Endothelial cell of umbilical vein (primary cell): Measurements from ENCODE around the gene FER. TPM values are rescaled to one million over a fixed set of nuclear protein-coding genes. Genes with fewer than 3 reads are reported as not detected.

Source experiments
- BruUV-seq: library from RNA; stranded (reverse); fragments of 400-500 nt; replicated peaks from 2 replicates; lab custom pipeline; 2021; lab: Mats Ljungman, UMichigan
- CTCF ChIA-PET: fragments of 300-600, 350-600 bp; sonication (Branson Sonifier 250); formaldehyde crosslinking; loops from one replicate; lab custom pipeline; 2021; ENCODE audit warnings: antibody characterized with exemption, inconsistent platforms; lab: Charles Lee
- POLR2A ChIA-PET: fragments of 300-600, 350-600 bp; sonication (Branson Sonifier 250); formaldehyde crosslinking; loops from one replicate; lab custom pipeline; 2021; ENCODE audit warnings: antibody characterized with exemption, inconsistent platforms; lab: Charles Lee
- DNase-seq: peaks from one replicate; pipeline ENCODE4 v3.0.0-alpha.2; 2011; ENCODE audit warnings: low read depth, low spot score
- FAIRE-seq: peaks from 2 replicates; lab custom pipeline; 2011; peaks lifted over from hg19 to GRCh38; lab: Jason Lieb, UNC
- H2AFZ ChIP-seq: 2 replicates; pipeline ENCODE4 v1.6.0; 2012; ENCODE audit warnings: low read depth, low read length, control low read depth, inconsistent platforms
- H3K27ac ChIP-seq: 2 replicates; pipeline ENCODE4 v1.5.1; 2011; ENCODE audit warnings: low read depth, mild to moderate bottlenecking, control low read depth, low read length, moderate library complexity; ENCODE audit not compliant: insufficient read depth
- H3K27me3 ChIP-seq, 2 experiments: 2 replicates each; pipeline versions ENCODE4 v1.6.0 to v1.6.1; 2011; ENCODE audit warnings: low read length in 2 of 2, mixed read lengths in 1 of 2; ENCODE audit not compliant: control insufficient read depth in 2 of 2, insufficient read depth in 2 of 2
- H3K36me3 ChIP-seq, 2 experiments: 2 replicates in 1 of 2; 3 replicates in 1 of 2; pipeline ENCODE4 v1.5.1; 2011; ENCODE audit warnings: low read length in 2 of 2, mild to moderate bottlenecking in 1 of 2, moderate library complexity in 1 of 2; ENCODE audit not compliant: control insufficient read depth in 2 of 2, insufficient read depth in 2 of 2; ENCODE audit errors: extremely low read depth in 1 of 2
- H3K4me1 ChIP-seq: 3 replicates; pipeline ENCODE4 v1.5.1; 2011; ENCODE audit warnings: mild to moderate bottlenecking, low read length; ENCODE audit not compliant: control insufficient read depth, insufficient read depth; ENCODE audit errors: extremely low read depth
- H3K4me2 ChIP-seq: 2 replicates; pipeline ENCODE4 v1.6.1; 2011; ENCODE audit warnings: low read length, control low read depth, mixed read lengths; ENCODE audit not compliant: insufficient read depth
- H3K4me3 ChIP-seq, 3 experiments: fragments of 200-600 bp in 1 of 3; sonication (generic), shearing (Covaris generic) in 1 of 3; replicated peaks in 1 of 3; 2 replicates each; pipeline ENCODE4 v1.5.1; 2011 to 2016; ENCODE audit warnings: control low read depth in 3 of 3, low read length in 3 of 3, mild to moderate bottlenecking in 2 of 3, inconsistent platforms in 1 of 3, low read depth in 1 of 3, moderate library complexity in 1 of 3; ENCODE audit not compliant: insufficient read depth in 1 of 3
- H3K79me2 ChIP-seq: 2 replicates; pipeline ENCODE4 v1.6.0; 2012; ENCODE audit warnings: low read length, inconsistent platforms; ENCODE audit not compliant: control insufficient read depth, insufficient read depth
- H3K9ac ChIP-seq: replicated peaks from 2 replicates; pipeline ENCODE3; 2011; ENCODE audit warnings: low read length, control low read depth; ENCODE audit not compliant: insufficient read depth; ENCODE audit errors: extremely low read depth
- H3K9me1 ChIP-seq: replicated peaks from 3 replicates; pipeline ENCODE4 v1.6.0; 2011; ENCODE audit warnings: mild to moderate bottlenecking, low read length; ENCODE audit not compliant: control insufficient read depth, insufficient read depth; ENCODE audit errors: extremely low read depth
- H3K9me3 ChIP-seq: replicated peaks from 2 replicates; pipeline ENCODE4 v1.5.1; 2012; ENCODE audit warnings: low read length, inconsistent platforms; ENCODE audit not compliant: control insufficient read depth, insufficient read depth
- H4K20me1 ChIP-seq: replicated peaks from 2 replicates; pipeline ENCODE3; 2011; ENCODE audit warnings: mild to moderate bottlenecking, low read length; ENCODE audit not compliant: control insufficient read depth, insufficient read depth; ENCODE audit errors: extremely low read depth
- EZH2 ChIP-seq: IDR thresholded peaks from 2 replicates; pipeline ENCODE4 v1.6.1; 2012; ENCODE audit warnings: borderline replicate concordance, low read depth, mild to moderate bottlenecking, moderate library complexity, low read length, inconsistent platforms; ENCODE audit not compliant: severe bottlenecking
- FOS ChIP-seq: IDR thresholded peaks from 2 replicates; pipeline ENCODE4 v1.6.1; 2011; ENCODE audit warnings: mild to moderate bottlenecking, low read length, moderate library complexity, borderline replicate concordance; ENCODE audit not compliant: insufficient read depth
- GATA2 ChIP-seq: IDR thresholded peaks from 2 replicates; pipeline ENCODE4 v1.7.0; 2011; ENCODE audit warnings: low read depth, mild to moderate bottlenecking, moderate library complexity, mixed read lengths, low read length; ENCODE audit not compliant: insufficient read length, insufficient read depth
- JUN ChIP-seq: IDR thresholded peaks from 2 replicates; pipeline ENCODE4 v1.6.1; 2011; ENCODE audit warnings: borderline replicate concordance, low read depth; ENCODE audit not compliant: insufficient read length, insufficient read depth
- MYC ChIP-seq: IDR thresholded peaks from one replicate; pipeline ENCODE4 v1.6.1; 2011; ENCODE audit warnings: mild to moderate bottlenecking, low read depth, low read length
- POLR2A ChIP-seq: IDR thresholded peaks from 2 replicates; pipeline ENCODE4 v1.6.1; 2012; ENCODE audit warnings: low read depth, mild to moderate bottlenecking, control low read depth, low read length
- POLR2AphosphoS5 ChIP-seq: IDR thresholded peaks from 2 replicates; pipeline ENCODE4 v1.6.1; 2012; ENCODE audit warnings: low read depth, mild to moderate bottlenecking, control low read depth, low read length, moderate library complexity; ENCODE audit not compliant: insufficient read depth
- dilution Hi-C: fragments of 300-500 bp; cut with MboI; formaldehyde crosslinking; loops from one replicate; pipeline ENCODE4 v1.15.0; 2019; ENCODE audit warnings: low sequenced_read_pairs; ENCODE audit not compliant: extremely low pct_ligation_motif_present
- intact Hi-C: fragments of 100-400 bp; cut with micrococcal nuclease; formaldehyde crosslinking; loops from one replicate; pipeline ENCODE4 v1.10.0; 2022
- polyA plus RNA-seq, 4 experiments: library from polyadenylated mRNA; depleted of rRNA in 3 of 4; stranded (reverse) in 3 of 4; unstranded in 1 of 4; fragments of >200 nt; gene quantifications; 2 replicates each; pipeline versions ENCODE4 v1.2.1 to v1.2.3, GENCODE V29; 2011 to 2012; ENCODE audit warnings: missing spikeins in 1 of 4
- total RNA-seq: library from RNA; stranded (reverse); gene quantifications from 2 replicates; pipeline ENCODE4 v1.2.3, GENCODE V29; 2021
- TF ChIP-seq, protein P1 (sequence below), 2 donors: IDR thresholded peaks; 1 replicate in 1 of 2; 2 replicates in 1 of 2; pipeline ENCODE4 v1.5.1; 2011; ENCODE audit warnings: low read length in 2 of 2, mild to moderate bottlenecking in 2 of 2, moderate library complexity in 2 of 2, control low read depth in 1 of 2, inconsistent platforms in 1 of 2, low read depth in 1 of 2; ENCODE audit not compliant: insufficient read depth in 1 of 2; ENCODE audit errors: extremely low read depth in 1 of 2
- TF ChIP-seq, protein P2 (sequence below): IDR thresholded peaks from 2 replicates; pipeline ENCODE4 v1.6.1; 2011; ENCODE audit not compliant: insufficient read depth, insufficient read length

FER gene
- total and polyA plus RNA-seq, 2 donors (not counting 3 experiments of a cell fraction or from before 2014, with no cell fraction given): 2.3 to 27.5 TPM

- BruUV-seq: no TSS peak
- H4K20me1 ChIP-seq: no peaks in the 10 kb centered on the region
- H2AFZ ChIP-seq: no peak overlapping the region
- no peaks in the 10 kb centered on the region for H3K9me3 ChIP-seq
- dilution Hi-C loops (no loop called here), intact Hi-C loops (loop anchor here (10.0 kb wide), 1 partner anchor 594 kb away; no protein-coding TSS in a partner anchor)
- no peaks in the 10 kb centered on the region for H3K9me1 ChIP-seq
- no peak overlapping the region for H3K27ac ChIP-seq
- POLR2A ChIA-PET: no interaction called here
- TF ChIP-seq MYC (no peak), POLR2AphosphoS5 (no peak), GATA2 (no peak), POLR2A (no peak), JUN (no peak), FOS (no peak), EZH2 (no peak)
- TF ChIP-seq, protein P1, sequence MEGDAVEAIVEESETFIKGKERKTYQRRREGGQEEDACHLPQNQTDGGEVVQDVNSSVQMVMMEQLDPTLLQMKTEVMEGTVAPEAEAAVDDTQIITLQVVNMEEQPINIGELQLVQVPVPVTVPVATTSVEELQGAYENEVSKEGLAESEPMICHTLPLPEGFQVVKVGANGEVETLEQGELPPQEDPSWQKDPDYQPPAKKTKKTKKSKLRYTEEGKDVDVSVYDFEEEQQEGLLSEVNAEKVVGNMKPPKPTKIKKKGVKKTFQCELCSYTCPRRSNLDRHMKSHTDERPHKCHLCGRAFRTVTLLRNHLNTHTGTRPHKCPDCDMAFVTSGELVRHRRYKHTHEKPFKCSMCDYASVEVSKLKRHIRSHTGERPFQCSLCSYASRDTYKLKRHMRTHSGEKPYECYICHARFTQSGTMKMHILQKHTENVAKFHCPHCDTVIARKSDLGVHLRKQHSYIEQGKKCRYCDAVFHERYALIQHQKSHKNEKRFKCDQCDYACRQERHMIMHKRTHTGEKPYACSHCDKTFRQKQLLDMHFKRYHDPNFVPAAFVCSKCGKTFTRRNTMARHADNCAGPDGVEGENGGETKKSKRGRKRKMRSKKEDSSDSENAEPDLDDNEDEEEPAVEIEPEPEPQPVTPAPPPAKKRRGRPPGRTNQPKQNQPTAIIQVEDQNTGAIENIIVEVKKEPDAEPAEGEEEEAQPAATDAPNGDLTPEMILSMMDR (IDR thresholded peaks at IDR 0.05; ENCODE audit: extremely low read depth in 1 of 2, insufficient read depth in 1 of 2, low read depth in 1 of 2, low read length in 2 of 2): no peak
- TF ChIP-seq, protein P2, sequence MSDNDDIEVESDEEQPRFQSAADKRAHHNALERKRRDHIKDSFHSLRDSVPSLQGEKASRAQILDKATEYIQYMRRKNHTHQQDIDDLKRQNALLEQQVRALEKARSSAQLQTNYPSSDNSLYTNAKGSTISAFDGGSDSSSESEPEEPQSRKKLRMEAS: no peak
- no peak overlapping the region for H3K9ac ChIP-seq
- FAIRE-seq (no peak), DNase-seq (no peak)
- H3K4me1 ChIP-seq: peaks cover 9% of the 10 kb centered on the region
- no peaks in the 10 kb centered on the region for H3K27me3 ChIP-seq
- no peaks in the 10 kb centered on the region for H3K79me2 ChIP-seq
- H3K4me3 ChIP-seq: no peak overlapping the region
- no peaks in the 10 kb centered on the region for H3K36me3 ChIP-seq
- no peak overlapping the region for H3K4me2 ChIP-seq
- CTCF ChIA-PET: no interaction called here
Observed at GRCh38 chr5:109100971-109101370, 353.3 kb downstream of the FER start.
